HG03064 (cell line): ENCODE measurements around the gene CZIB.
"Not testable (repeated sequence)": the region's sequence is repeated elsewhere in the genome, so short reads cannot be mapped to it uniquely, and the experiment has no call there.

Experiments
- ATAC-seq: cut with Tn5 transposase; IDR thresholded peaks from one replicate; pipeline ENCODE4 v1.9.1; 2021; ENCODE audit warnings: low read depth; ENCODE audit not compliant: unreplicated experiment

CZIB gene

DNA sequence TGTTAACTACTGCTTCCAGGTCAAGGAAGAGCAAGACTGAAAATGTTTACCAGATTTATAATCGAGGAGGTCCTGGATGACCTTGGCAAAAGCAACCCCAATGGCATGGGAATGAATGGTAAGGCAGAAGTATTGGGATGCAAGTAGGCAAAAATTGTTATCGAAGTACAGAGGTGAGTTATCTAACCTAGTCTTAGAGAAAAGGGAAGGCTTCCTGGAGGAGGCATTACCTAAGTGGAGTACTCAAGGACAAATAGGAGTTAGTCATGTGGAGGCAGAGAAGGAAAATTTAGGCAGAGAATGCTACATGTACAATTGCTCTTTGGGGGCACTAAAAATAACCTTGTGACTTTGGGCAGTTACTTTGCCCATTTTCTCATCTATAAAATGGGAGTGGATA is 21.4 kb upstream of the CZIB start:
- no peak for ATAC-seq

DNA sequence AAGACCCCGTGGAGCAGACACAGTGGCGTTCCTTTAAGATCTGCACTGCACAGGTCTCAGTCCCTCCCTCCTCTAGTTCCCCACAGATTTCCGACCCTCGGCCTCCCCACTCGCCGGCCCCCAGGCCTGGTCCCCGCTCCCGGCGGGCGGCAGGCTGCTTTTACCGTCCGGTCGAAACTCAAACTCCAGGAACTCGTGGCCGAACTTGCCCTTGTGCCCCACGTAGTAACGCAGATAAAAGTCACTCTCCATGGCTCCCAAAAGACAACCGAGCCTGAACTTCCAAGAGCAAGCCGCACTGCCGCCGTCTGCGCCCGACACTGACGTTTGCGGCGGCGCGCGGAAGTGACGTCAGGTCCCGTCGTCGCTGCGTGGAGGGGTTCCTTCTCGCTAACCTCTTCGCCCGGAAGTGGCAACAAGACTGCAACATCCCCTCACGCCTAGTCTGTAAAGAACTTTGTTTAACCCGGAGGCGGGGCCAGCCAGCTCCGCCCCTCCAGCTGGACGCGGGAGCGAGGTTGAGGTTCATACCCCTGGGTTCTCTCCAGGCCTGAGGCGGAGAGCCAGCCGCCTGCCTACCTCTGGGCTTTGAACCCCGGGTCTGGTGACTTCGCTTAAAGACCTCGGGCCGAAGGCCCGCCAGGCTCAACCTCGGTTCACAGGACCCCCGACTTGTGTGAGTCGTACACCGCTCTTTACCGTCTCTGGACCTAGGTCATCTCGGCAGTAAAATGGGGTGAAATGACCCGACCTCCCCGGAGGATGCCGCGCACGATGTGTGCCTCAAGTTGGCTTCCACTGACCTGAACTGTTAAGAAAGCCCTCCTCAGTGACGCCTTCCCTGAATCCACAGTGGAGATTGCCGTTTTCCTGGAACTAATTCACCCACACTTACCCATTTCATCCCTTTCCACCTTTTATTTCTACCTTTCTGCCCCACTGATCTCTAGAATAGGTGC is 18.0 kb upstream of the CZIB start, which contains the start of gene MAGOH:
Gene MAGOH, minus strand, starts transcription at position 322 of the 959 bp plus-strand sequence. Its CDS starts 70 bp downstream, at position 252.
- ATAC-seq: peak; percentile 97

DNA sequence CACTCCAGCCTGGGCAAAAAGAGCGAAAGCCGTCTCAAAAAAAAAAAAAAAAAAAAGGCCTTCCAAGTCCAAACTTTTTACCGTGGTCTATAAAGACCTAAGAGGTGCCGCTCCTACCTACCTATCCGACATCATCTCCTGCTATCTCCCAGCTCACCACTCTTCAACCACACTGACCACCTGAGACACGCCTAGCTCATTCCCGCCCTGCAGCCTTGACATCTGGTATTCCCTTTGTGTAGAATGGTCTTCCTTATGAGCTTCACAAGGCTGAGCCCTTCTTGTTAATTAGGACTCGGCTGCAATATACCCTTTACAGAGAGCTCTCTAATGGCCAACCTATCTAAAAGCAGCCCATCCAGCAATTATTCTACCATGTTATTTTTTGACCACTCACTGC is 17.2 kb upstream of the CZIB start:
- ATAC-seq: no peak

GRCh38 chr1:53220962-53221286 is 490 bp upstream of the CZIB start:
- no peak for ATAC-seq

DNA sequence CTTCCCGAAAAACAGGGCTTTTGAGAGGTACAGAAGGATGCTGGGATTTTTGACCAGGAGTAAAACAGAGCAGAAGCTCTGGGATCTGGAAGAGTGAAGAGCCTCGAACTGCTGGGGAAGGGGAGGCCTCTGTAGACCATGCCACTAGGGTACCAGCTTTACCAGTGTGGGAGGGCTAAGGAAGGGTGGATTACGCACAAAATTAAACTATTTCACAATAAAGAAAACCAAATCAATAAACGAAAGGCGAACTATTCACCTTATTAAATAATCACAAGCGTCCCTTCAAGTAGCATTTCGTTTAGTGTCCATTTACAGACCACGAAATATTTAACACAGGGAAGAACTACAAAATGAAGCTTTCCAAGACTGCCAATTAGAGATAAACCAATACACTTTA is 723 bp downstream of the CZIB start:
- no peak for ATAC-seq

DNA sequence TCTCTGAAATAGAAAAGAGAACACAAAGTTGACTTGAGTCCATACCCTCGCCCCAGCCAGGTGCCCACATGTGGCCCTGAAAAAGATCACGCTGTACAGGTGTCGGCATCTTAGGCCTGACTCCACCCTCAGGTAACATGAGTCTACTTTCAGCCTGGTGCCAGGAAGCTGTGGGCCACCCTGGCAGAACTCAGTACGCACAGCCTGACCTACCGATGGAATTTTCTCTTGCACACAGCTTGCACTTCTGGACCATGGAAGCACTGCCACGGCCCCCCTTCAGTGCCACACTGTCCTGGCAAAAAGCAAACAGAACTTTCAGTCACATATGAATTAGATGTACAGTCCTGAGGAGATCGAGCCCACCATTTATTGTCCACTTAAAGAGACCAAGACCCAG is 2.2 kb downstream of the CZIB start:
- ATAC-seq: no peak

- ATAC-seq: no peak
Observed at GRCh38 chr1:53214376-53214940, 6.0 kb downstream of the CZIB start.

DNA sequence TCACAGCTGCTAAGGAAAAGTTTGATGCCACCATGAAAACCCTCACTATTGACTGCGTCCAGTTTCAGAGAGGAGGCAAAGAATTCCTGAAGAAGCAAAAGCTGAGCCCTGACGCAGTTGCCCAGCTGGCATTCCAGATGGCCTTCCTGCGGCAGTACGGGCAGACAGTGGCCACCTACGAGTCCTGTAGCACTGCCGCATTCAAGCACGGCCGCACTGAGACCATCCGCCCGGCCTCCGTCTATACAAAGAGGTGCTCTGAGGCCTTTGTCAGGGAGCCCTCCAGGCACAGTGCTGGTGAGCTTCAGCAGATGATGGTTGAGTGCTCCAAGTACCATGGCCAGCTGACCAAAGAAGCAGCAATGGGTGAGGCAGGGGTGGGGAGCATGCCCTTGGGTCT is 9.5 kb downstream of the CZIB start:
- ATAC-seq: no peak

- no peak for ATAC-seq
Observed at GRCh38 chr1:53210352-53210751, 10.1 kb downstream of the CZIB start.

DNA sequence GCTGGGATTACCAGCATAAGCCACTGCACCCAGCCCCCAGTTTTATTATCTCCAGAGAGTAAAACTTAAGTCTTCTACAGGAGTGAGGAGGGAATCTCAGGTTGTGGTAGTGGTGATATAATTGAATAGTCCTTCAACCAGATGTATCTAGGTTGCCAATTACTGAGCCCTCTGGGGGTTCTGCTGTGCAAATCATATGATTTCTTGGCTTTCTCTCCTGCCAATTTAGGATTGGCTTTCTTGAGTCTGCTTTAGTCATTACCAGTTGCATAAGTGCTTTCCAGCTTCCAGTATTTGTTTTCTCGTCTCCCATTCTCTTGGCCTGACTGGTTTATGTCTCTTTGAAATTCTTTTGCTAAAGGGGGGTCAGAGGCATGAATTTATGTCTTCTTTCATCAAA is 12.7 kb downstream of the CZIB start:
- no peak for ATAC-seq

DNA sequence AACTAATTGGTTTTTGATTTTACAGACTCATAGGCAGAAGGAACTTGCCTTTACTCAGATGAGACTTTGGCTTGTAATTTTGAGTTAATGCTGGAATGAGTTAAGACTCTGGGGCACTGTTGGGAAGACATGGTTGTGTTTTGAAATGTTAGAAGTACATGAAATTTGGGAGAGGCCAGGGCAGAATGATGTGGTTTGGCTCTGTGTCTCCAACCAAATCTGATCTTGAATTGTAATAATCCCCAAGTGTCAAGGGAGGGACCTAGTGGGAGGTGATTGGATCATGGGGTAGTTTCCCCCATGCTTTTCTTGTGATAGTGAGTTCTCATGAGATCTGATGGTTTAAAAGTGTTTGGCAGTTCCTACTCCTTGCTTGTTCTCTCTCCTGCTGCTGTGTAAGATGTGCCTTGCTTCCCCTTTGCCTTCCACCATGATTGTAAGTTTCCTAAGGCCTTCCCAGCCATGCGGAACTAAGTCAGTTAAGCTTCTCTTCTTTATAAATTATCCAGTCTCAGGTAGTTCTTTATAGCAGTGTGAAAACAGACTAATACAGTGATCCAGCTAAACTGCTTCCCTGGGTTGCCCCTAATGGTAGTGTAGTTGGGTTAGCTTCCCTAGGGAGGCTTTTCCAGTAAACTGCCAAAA is 13.6 kb downstream of the CZIB start:
- ATAC-seq: no peak

- ATAC-seq: not testable (repeated sequence)
Observed at GRCh38 chr1:53206083-53206685, 14.2 kb downstream of the CZIB start.

- not testable (repeated sequence) for ATAC-seq
Observed at GRCh38 chr1:53205496-53205895, 14.9 kb downstream of the CZIB start.

DNA sequence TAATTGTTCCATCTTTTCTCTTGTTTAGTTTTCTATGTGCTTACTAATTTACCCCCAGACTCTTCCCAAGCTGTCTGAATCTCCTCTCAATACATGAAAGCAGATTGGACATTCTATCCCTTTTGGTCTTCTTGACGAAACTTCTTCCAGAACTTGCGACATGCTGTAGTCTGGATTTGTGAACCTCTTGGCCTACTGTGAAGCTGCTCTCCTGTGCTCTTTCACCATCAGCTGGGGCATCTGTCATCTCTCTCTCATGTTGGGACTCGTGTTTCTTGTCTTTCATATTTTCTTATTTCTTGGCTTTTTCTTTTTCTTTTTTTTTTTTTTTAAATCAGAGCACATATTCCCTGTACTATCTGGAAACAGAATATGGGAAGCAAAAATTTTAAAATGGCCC is 17.0 kb downstream of the CZIB start:
- no peak for ATAC-seq

GRCh38 chr1:53198241-53198651 is 22.2 kb downstream of the CZIB start:
- no peak for ATAC-seq

- no peak for ATAC-seq
Observed at GRCh38 chr1:53197291-53198200, 22.9 kb downstream of the CZIB start.

DNA sequence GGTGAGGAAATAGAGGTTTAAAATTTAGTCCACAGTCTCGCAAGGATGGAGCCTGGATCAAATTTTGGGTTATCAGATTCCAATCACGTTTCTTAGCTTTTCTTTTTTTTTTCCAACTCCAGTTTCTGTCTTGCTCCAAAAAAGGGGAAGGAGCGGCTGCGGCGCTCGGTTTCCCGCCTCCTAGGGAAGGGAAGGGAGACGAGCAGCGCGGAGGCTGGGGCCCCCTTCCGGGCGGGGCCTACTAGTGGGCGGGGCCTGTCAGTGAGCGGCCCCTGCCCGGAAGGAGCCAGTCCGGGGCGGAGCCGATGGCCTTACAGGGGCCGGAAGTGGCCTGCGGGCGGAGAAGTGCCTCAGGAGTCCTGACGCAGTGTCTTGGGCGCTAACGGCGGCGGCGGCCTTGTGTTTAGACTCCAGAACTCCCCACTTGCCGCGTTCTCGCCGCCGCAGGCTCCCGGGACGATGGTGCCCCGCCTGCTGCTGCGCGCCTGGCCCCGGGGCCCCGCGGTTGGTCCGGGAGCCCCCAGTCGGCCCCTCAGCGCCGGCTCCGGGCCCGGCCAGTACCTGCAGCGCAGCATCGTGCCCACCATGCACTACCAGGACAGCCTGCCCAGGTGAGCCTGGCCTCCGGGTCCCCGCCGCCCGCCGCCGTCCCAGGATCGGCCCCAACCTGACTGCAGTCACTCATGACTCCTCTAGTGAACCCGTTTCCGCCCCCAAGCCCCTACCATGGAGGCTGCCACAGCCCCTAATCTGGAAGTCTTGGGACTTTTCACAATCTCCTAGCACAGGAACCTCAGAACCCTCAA is 23.7 kb downstream of the CZIB start, which contains the start of gene CPT2:
Gene CPT2, plus strand, starts transcription at position 340 of the 806 bp plus-strand sequence. Its CDS starts 120 bp downstream, at position 460.
- ATAC-seq: peak; percentile 99

- ATAC-seq: peak; percentile 13
Observed at GRCh38 chr1:53196017-53196484, 24.4 kb downstream of the CZIB start.
